Uterus (tissue), 4 donors: ENCODE measurements around the gene RGL1. TPM values are rescaled to one million over a fixed set of nuclear protein-coding genes. Genes with fewer than 3 reads are reported as not detected.

Source experiments
- DNase-seq, 2 donors: peaks; one replicate each; pipeline ENCODE4 v3.0.0-alpha.2; 2019 to 2020
- H3K27ac ChIP-seq, 2 donors: fragments of 200-600 bp; sonication (generic); 1 replicate in 1 of 2; 2 replicates in 1 of 2; pipeline ENCODE4 v1.5.1; 2016 to 2018
- H3K27me3 ChIP-seq, 2 donors: fragments of 200-600 bp; sonication (generic); one replicate each; pipeline ENCODE4 v1.5.1; 2018 to 2019; ENCODE audit warnings: control low read depth in 1 of 2
- H3K36me3 ChIP-seq, 2 donors: fragments of 200-600 bp; sonication (generic); one replicate each; pipeline ENCODE4 v1.5.1; 2019; ENCODE audit warnings: control low read depth in 1 of 2
- H3K4me1 ChIP-seq, 2 donors: fragments of 200-600 bp; sonication (generic); one replicate each; pipeline ENCODE4 v1.5.1; 2018 to 2019; ENCODE audit warnings: control low read depth in 1 of 2
- H3K4me3 ChIP-seq, 2 donors: fragments of 200-600 bp; sonication (generic); 1 replicate in 1 of 2; 2 replicates in 1 of 2; pipeline ENCODE4 v1.5.1; 2018 to 2019; ENCODE audit warnings: mild to moderate bottlenecking in 1 of 2
- H3K9me3 ChIP-seq, 2 donors: fragments of 200-600 bp; sonication (generic); one replicate each; pipeline ENCODE4 v1.5.1; 2019; ENCODE audit warnings: control low read depth in 1 of 2
- CTCF ChIP-seq, 4 experiments: fragments of 200-600 bp in 2 of 4; fragments of 450-650 bp in 2 of 4; sonication (generic) in 2 of 4; IDR thresholded peaks; one replicate each; pipeline ENCODE4 v1.5.1; 2016 to 2019; ENCODE audit warnings: antibody characterized with exemption in 4 of 4, mild to moderate bottlenecking in 2 of 4, moderate library complexity in 1 of 4
- POLR2A ChIP-seq, 2 donors: fragments of 450-650 bp; IDR thresholded peaks; one replicate each; pipeline ENCODE4 v1.6.1; 2016; ENCODE audit warnings: antibody characterized with exemption in 2 of 2, mild to moderate bottlenecking in 1 of 2, moderate library complexity in 1 of 2
- intact Hi-C: fragments of 100-400 bp; cut with DNase I; formaldehyde crosslinking; loops from one replicate; pipeline ENCODE4 v1.15.1; 2023; ENCODE audit warnings: low total_unique reads
- total RNA-seq, 4 donors: library from RNA; depleted of rRNA in 3 of 4; stranded (reverse); fragments of >200 nt in 3 of 4; gene quantifications; one replicate each; pipeline versions ENCODE4 v1.1.0 to v1.2.4, GENCODE V29; 2014 to 2023
- donor health status: DM: yes; HTN: yes; CAD: no.

Gene RGL1
- total RNA-seq, 4 donors from 2014 or later: 6.9 to 92.9 (median 16.3) TPM

- no peaks in the 10 kb centered on the region for H3K27me3 ChIP-seq
- no peaks in the 10 kb centered on the region for H3K36me3 ChIP-seq
- no peaks in the 10 kb centered on the region for H3K4me1 ChIP-seq
- TF ChIP-seq CTCF (IDR thresholded peaks at IDR 0.05): no peak
- TF ChIP-seq POLR2A (IDR thresholded peaks at IDR 0.05): no peak
- H3K27ac ChIP-seq: no peak overlapping the region
- H3K9me3 ChIP-seq: no peaks in the 10 kb centered on the region
- no peak overlapping the region for H3K4me3 ChIP-seq
- intact Hi-C loops: no loop called here
- no peak for DNase-seq
Measured at GRCh38 chr1:183893561-183894289, 88.8 kb downstream of the RGL1 start.

DNA sequence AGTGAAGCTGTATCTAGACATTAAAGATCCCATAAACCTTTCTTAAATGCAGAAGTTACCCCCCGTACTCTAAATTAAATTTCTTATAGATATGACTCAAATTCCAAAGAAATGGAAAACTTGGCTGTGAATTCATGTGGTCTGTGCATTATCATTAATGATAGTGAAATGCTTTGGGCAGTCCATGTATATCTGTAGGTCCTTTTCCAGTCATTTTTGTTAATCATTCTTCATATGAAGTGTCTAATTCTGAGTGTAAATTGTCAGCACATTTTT, 89.3 kb downstream of the RGL1 start:
- Histone ChIP-seq H3K4me3 (no peak overlapping the region), H3K4me1 (no peaks in the 10 kb centered on the region), H3K36me3 (no peaks in the 10 kb centered on the region), H3K27ac (no peak overlapping the region), H3K27me3 (no peaks in the 10 kb centered on the region), H3K9me3 (no peaks in the 10 kb centered on the region)
- no peak for DNase-seq
- intact Hi-C loops: no loop called here
- no peak for TF ChIP-seq CTCF (IDR thresholded peaks at IDR 0.05)
- TF ChIP-seq POLR2A (IDR thresholded peaks at IDR 0.05): no peak

- TF ChIP-seq CTCF (IDR thresholded peaks at IDR 0.05) (no peak), POLR2A (IDR thresholded peaks at IDR 0.05) (no peak)
- H3K9me3 ChIP-seq: no peaks in the 10 kb centered on the region
- intact Hi-C loops: no loop called here
- H3K4me3 ChIP-seq: no peak overlapping the region
- DNase-seq: no peak
- no peaks in the 10 kb centered on the region for H3K36me3 ChIP-seq
- no peaks in the 10 kb centered on the region for H3K27me3 ChIP-seq
- H3K4me1 ChIP-seq: no peaks in the 10 kb centered on the region
- H3K27ac ChIP-seq: no peak overlapping the region
Measured at GRCh38 chr1:183896466-183897048, 91.6 kb downstream of the RGL1 start.

GRCh38 chr1:183898001-183898396, 93.1 kb downstream of the RGL1 start:
- Histone ChIP-seq H3K9me3 (no peaks in the 10 kb centered on the region), H3K27ac (no peak overlapping the region), H3K27me3 (no peaks in the 10 kb centered on the region), H3K4me3 (no peak overlapping the region), H3K4me1 (no peaks in the 10 kb centered on the region), H3K36me3 (no peaks in the 10 kb centered on the region)
- intact Hi-C loops: no loop called here
- no peak for DNase-seq
- no peak for TF ChIP-seq POLR2A (IDR thresholded peaks at IDR 0.05)
- no peak for TF ChIP-seq CTCF (IDR thresholded peaks at IDR 0.05)

DNA sequence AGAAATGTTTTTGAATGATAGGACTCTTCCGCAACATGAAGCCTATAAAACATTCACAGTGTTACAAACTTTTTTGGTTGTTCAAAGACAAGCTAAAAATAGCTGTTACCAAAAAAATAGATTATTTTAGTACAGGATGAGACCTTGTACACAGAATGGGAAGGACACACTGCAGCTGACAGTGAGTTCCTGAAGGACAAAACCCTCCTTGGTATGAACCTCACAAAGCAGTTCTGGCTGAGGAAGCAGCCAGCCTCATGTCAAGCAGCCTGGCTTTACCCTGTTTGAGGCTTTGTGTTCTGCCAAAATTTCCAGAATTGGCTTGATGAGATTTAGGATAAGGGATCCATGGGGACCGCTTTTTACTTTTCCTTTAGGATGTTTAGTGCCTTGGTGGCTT, 93.7 kb downstream of the RGL1 start:
- Histone ChIP-seq H3K4me1 (no peaks in the 10 kb centered on the region), H3K36me3 (no peaks in the 10 kb centered on the region), H3K27me3 (no peaks in the 10 kb centered on the region), H3K4me3 (no peak overlapping the region), H3K27ac (no peak overlapping the region), H3K9me3 (no peaks in the 10 kb centered on the region)
- intact Hi-C loops: no loop called here
- DNase-seq: no peak
- no peak for TF ChIP-seq CTCF (IDR thresholded peaks at IDR 0.05)
